Measurements from ENCODE around the gene MIER2. TPM values are rescaled to one million over a fixed set of nuclear protein-coding genes. Genes with fewer than 3 reads are reported as not detected.
A peak's percentile ranks its signal among the peaks of the same experiment; 100 is the strongest.
"Not testable (repeated sequence)": the region's sequence is repeated elsewhere in the genome, so short reads cannot be mapped to it uniquely, and the experiment has no call there.

Gene MIER2
- total and polyA plus RNA-seq, 2 donors (not counting 1 experiment from before 2014, with no cell fraction given), result 10.5 to 19.7 TPM

- whole genome bisulfite sequencing (ENCODE audit: insufficient coverage), result 33% methylated on average over 6 of the region's 11 CpGs
- H2AFZ ChIP-seq (ENCODE audit: insufficient read depth, low read depth, low read length, poor library complexity, severe bottlenecking); H3K9ac ChIP-seq (ENCODE audit: low read length); H4K20me1 ChIP-seq (ENCODE audit: control insufficient read depth, insufficient read depth, low read length, poor library complexity, severe bottlenecking); H3K79me2 ChIP-seq (ENCODE audit: control insufficient read depth, insufficient read depth, low read length); H3K4me3 ChIP-seq (ENCODE audit: control extremely low read depth in 1 of 5, extremely low read depth in 1 of 5, insufficient read depth in 1 of 5, low read depth in 2 of 5, low read length in 4 of 5); H3K36me3 ChIP-seq (replicated peaks in 1 of 2; ENCODE audit: control extremely low read depth in 1 of 2, control insufficient read depth in 1 of 2, extremely low read depth in 1 of 2, insufficient read depth in 2 of 2, low read length in 1 of 2); ATAC-seq (ENCODE audit: low read depth); H3K4me1 Mint-ChIP-seq; H3K4me3 Mint-ChIP-seq; H3K4me2 ChIP-seq (replicated peaks; ENCODE audit: low read depth, low read length, poor library complexity, severe bottlenecking); H3K9me3 Mint-ChIP-seq (ENCODE audit: insufficient read depth); POLR2A ChIA-PET; CTCF ChIA-PET; intact Hi-C loops (cut with micrococcal nuclease); H3K27ac ChIP-seq (ENCODE audit: low read length in 2 of 2): not testable (repeated sequence)
- H3K9me3 ChIP-seq (ENCODE audit: control extremely low read depth in 1 of 3, control insufficient read depth in 2 of 3, insufficient read depth in 1 of 3, low read length in 2 of 3), result peaks cover 0 to 31% (median 6%) of the 10 kb centered on the region in 3 donors
- peaks cover 0 to 11% (median 3%) of the 10 kb centered on the region in 4 experiments for H3K27me3 ChIP-seq (replicated peaks in 1 of 4; ENCODE audit: control extremely low read depth in 1 of 4, control insufficient read depth in 3 of 4, insufficient read depth in 4 of 4, low read length in 3 of 4)
- peaks cover 25% of the 10 kb centered on the region for H3K27me3 Mint-ChIP-seq
- H3K4me1 ChIP-seq (ENCODE audit: control insufficient read depth in 2 of 2, insufficient read depth in 2 of 2, low read length in 2 of 2), result peaks cover 4 to 11% of the 10 kb centered on the region in 2 donors
- peak overlapping the region; percentile 56 for H3K27ac Mint-ChIP-seq
- DNase-seq, result peak; percentile 42
These were observed 37.3 kb upstream of the MIER2 start for GRCh38 chr19:381901-382300.

GRCh38 chr19:380618-381219 is 36.1 kb upstream of the MIER2 start:
- Histone ChIP-seq H3K4me1 (ENCODE audit: control insufficient read depth in 2 of 2, insufficient read depth in 2 of 2, low read length in 2 of 2) (peaks cover 4 to 11% of the 10 kb centered on the region in 2 donors), H3K27me3 (replicated peaks in 1 of 4; ENCODE audit: control extremely low read depth in 1 of 4, control insufficient read depth in 3 of 4, insufficient read depth in 4 of 4, low read length in 3 of 4) (peaks cover 0 to 11% (median 3%) of the 10 kb centered on the region in 4 experiments), H3K9me3 (ENCODE audit: control extremely low read depth in 1 of 3, control insufficient read depth in 2 of 3, insufficient read depth in 1 of 3, low read length in 2 of 3) (peaks cover 0 to 29% (median 6%) of the 10 kb centered on the region in 3 donors)
- H2AFZ ChIP-seq (ENCODE audit: insufficient read depth, low read depth, low read length, poor library complexity, severe bottlenecking); H3K9me3 Mint-ChIP-seq (ENCODE audit: insufficient read depth); H3K4me3 Mint-ChIP-seq; H3K4me2 ChIP-seq (replicated peaks; ENCODE audit: low read depth, low read length, poor library complexity, severe bottlenecking); CTCF ChIA-PET; intact Hi-C loops (cut with micrococcal nuclease); H3K4me1 Mint-ChIP-seq; H3K27ac ChIP-seq (ENCODE audit: low read length in 2 of 2); H3K79me2 ChIP-seq (ENCODE audit: control insufficient read depth, insufficient read depth, low read length); H4K20me1 ChIP-seq (ENCODE audit: control insufficient read depth, insufficient read depth, low read length, poor library complexity, severe bottlenecking); POLR2A ChIA-PET; H3K27ac Mint-ChIP-seq; ATAC-seq (ENCODE audit: low read depth); DNase-seq; H3K36me3 ChIP-seq (replicated peaks in 1 of 2; ENCODE audit: control extremely low read depth in 1 of 2, control insufficient read depth in 1 of 2, extremely low read depth in 1 of 2, insufficient read depth in 2 of 2, low read length in 1 of 2); H3K9ac ChIP-seq (ENCODE audit: low read length); H3K4me3 ChIP-seq (ENCODE audit: control extremely low read depth in 1 of 5, extremely low read depth in 1 of 5, insufficient read depth in 1 of 5, low read depth in 2 of 5, low read length in 4 of 5): not testable (repeated sequence)
- peaks cover 18% of the 10 kb centered on the region for H3K27me3 Mint-ChIP-seq
- WGBS (ENCODE audit: insufficient coverage), result 70% methylated on average over 5 of the region's 17 CpGs

All from B cell (primary cell).